H1 (cell line): Measurements from ENCODE around the gene TFPT. TPM values are rescaled to one million over a fixed set of nuclear protein-coding genes. Genes with fewer than 3 reads are reported as not detected.

Experiments used
- CTCF ChIA-PET: fragments of 300-600 bp; sonication (Branson Sonifier 250); formaldehyde crosslinking; loops from one replicate; lab custom pipeline; 2021; ENCODE audit not compliant: partially characterized antibody; lab: Charles Lee
- POLR2A ChIA-PET: fragments of 300-600 bp; sonication (Branson Sonifier 250); formaldehyde crosslinking; loops from one replicate; lab custom pipeline; 2021; ENCODE audit warnings: inconsistent platforms; ENCODE audit not compliant: partially characterized antibody; lab: Charles Lee
- DNase-seq, 2 experiments: peaks; one replicate each; pipeline versions ENCODE4 v3.0.0 to v3.0.0-alpha.2; 2010 to 2022; ENCODE audit warnings: low spot score in 2 of 2, low read depth in 1 of 2, mixed read lengths in 1 of 2
- FAIRE-seq: peaks from 2 replicates; lab custom pipeline; 2011; peaks lifted over from hg19 to GRCh38; lab: Jason Lieb, UNC
- H2AFZ ChIP-seq: 2 replicates; pipeline ENCODE4 v1.8.1; 2012; ENCODE audit warnings: low read length, inconsistent platforms
- H2AK5ac ChIP-seq: 2 replicates; pipeline ENCODE4 v1.6.1; 2013; ENCODE audit warnings: low read depth, low read length
- H2BK120ac ChIP-seq: replicated peaks from 2 replicates; pipeline ENCODE3; 2013; ENCODE audit warnings: low read depth, low read length, inconsistent platforms
- H2BK12ac ChIP-seq: 2 replicates; pipeline ENCODE4 v1.6.1; 2013; ENCODE audit warnings: low read depth, low read length
- H2BK15ac ChIP-seq: 2 replicates; pipeline ENCODE4 v1.6.1; 2013; ENCODE audit warnings: low read length
- H2BK20ac ChIP-seq: 2 replicates; pipeline ENCODE4 v1.6.1; 2013; ENCODE audit warnings: low read length
- H2BK5ac ChIP-seq: 2 replicates; pipeline ENCODE4 v1.6.1; 2013; ENCODE audit warnings: low read depth, low read length
- H3K14ac ChIP-seq: 2 replicates; pipeline ENCODE4 v1.6.1; 2013; ENCODE audit warnings: inconsistent platforms; ENCODE audit not compliant: insufficient read length
- H3K18ac ChIP-seq: 2 replicates; pipeline ENCODE4 v1.6.1; 2013; ENCODE audit warnings: low read length; ENCODE audit errors: extremely low read depth
- H3K23ac ChIP-seq: 2 replicates; pipeline ENCODE4 v1.6.1; 2013; ENCODE audit warnings: inconsistent platforms; ENCODE audit not compliant: insufficient read length
- H3K23me2 ChIP-seq: 2 replicates; pipeline ENCODE4 v1.6.1; 2013; ENCODE audit warnings: low read depth, low read length
- H3K27ac ChIP-seq: 2 replicates; pipeline ENCODE4 v1.6.1; 2011; ENCODE audit warnings: low read depth, low read length, inconsistent platforms
- H3K27me3 ChIP-seq, 4 experiments: replicated peaks in 1 of 4; 1 replicate in 1 of 4; 2 replicates in 3 of 4; pipeline versions ENCODE4 v1.6.1 to v1.8.1; 2011 to 2013; ENCODE audit warnings: low read length in 3 of 4, mild to moderate bottlenecking in 3 of 4, inconsistent platforms in 2 of 4, mixed read lengths in 2 of 4, moderate library complexity in 1 of 4; ENCODE audit not compliant: control insufficient read depth in 3 of 4, insufficient read depth in 3 of 4; ENCODE audit errors: extremely low read depth in 1 of 4
- H3K36me3 ChIP-seq, 4 experiments: 2 replicates each; pipeline versions ENCODE4 v1.6.1 to v1.8.1; 2011 to 2013; ENCODE audit warnings: mild to moderate bottlenecking in 4 of 4, low read length in 3 of 4, moderate library complexity in 2 of 4, control low read depth in 1 of 4, inconsistent platforms in 1 of 4; ENCODE audit not compliant: insufficient read depth in 4 of 4, control insufficient read depth in 2 of 4
- H3K4ac ChIP-seq: replicated peaks from 2 replicates; pipeline ENCODE3; 2013; ENCODE audit warnings: low read length, low read depth, mixed read lengths, inconsistent platforms; ENCODE audit not compliant: insufficient read length
- H3K4me1 ChIP-seq, 4 experiments: replicated peaks in 1 of 4; 1 replicate in 1 of 4; 2 replicates in 3 of 4; pipeline versions ENCODE4 v1.6.1 to v1.8.1; 2011 to 2013; ENCODE audit warnings: low read length in 3 of 4, inconsistent platforms in 2 of 4, mixed read lengths in 1 of 4; ENCODE audit not compliant: insufficient read depth in 4 of 4, control insufficient read depth in 3 of 4
- H3K4me2 ChIP-seq, 2 experiments: 2 replicates each; pipeline versions ENCODE4 v1.6.1 to v1.8.1; 2011 to 2013; ENCODE audit warnings: low read depth in 2 of 2, low read length in 2 of 2, control low read depth in 1 of 2, inconsistent platforms in 1 of 2, mild to moderate bottlenecking in 1 of 2; ENCODE audit not compliant: insufficient read depth in 1 of 2
- H3K4me3 ChIP-seq, 4 experiments: fragments of 200-600, 300-600 bp in 1 of 4; sonication (generic), shearing (Covaris generic), sonication (Bioruptor Twin) in 1 of 4; 2 replicates each; pipeline versions ENCODE4 v1.5.1 to v1.8.1; 2011 to 2016; ENCODE audit warnings: low read length in 4 of 4, low read depth in 3 of 4, control low read depth in 2 of 4, inconsistent platforms in 2 of 4, mild to moderate bottlenecking in 2 of 4, mixed read lengths in 1 of 4, moderate library complexity in 1 of 4; ENCODE audit not compliant: insufficient read depth in 2 of 4; ENCODE audit errors: extremely low read depth in 1 of 4
- H3K56ac ChIP-seq: replicated peaks from 2 replicates; pipeline ENCODE3; 2013; ENCODE audit warnings: low read depth, mild to moderate bottlenecking, mixed read lengths, low read length, inconsistent platforms; ENCODE audit not compliant: insufficient read length
- H3K79me1 ChIP-seq: 2 replicates; pipeline ENCODE4 v1.6.1; 2013; ENCODE audit warnings: low read depth, low read length, control low read depth
- H3K79me2 ChIP-seq, 2 experiments: 2 replicates each; pipeline versions ENCODE4 v1.6.1 to v1.8.1; 2012 to 2013; ENCODE audit warnings: low read length in 2 of 2, mild to moderate bottlenecking in 2 of 2, inconsistent platforms in 1 of 2; ENCODE audit not compliant: insufficient read depth in 2 of 2, control insufficient read depth in 1 of 2
- H3K9ac ChIP-seq, 4 experiments: replicated peaks in 1 of 4; 1 replicate in 1 of 4; 2 replicates in 3 of 4; pipeline versions ENCODE4 v1.6.1 to v1.8.1; 2011 to 2013; ENCODE audit warnings: low read depth in 3 of 4, low read length in 3 of 4, control low read depth in 2 of 4, mild to moderate bottlenecking in 2 of 4, moderate library complexity in 2 of 4, inconsistent platforms in 1 of 4; ENCODE audit errors: extremely low read depth in 1 of 4
- H3K9me3 ChIP-seq, 2 experiments: 2 replicates each; pipeline versions ENCODE4 v1.6.1 to v1.8.1; 2012 to 2013; ENCODE audit warnings: mild to moderate bottlenecking in 2 of 2, moderate library complexity in 2 of 2, control low read depth in 1 of 2, inconsistent platforms in 1 of 2, low read depth in 1 of 2, low read length in 1 of 2, mixed read lengths in 1 of 2; ENCODE audit not compliant: insufficient read depth in 2 of 2
- H4K20me1 ChIP-seq, 2 experiments: replicated peaks in 1 of 2; 2 replicates each; pipeline versions ENCODE3 to v1.8.1; 2011 to 2013; ENCODE audit warnings: inconsistent platforms in 2 of 2, low read length in 2 of 2, mild to moderate bottlenecking in 1 of 2; ENCODE audit not compliant: insufficient read depth in 2 of 2, control insufficient read depth in 1 of 2
- H4K5ac ChIP-seq: 2 replicates; pipeline ENCODE4 v1.6.1; 2013; ENCODE audit warnings: low read length, low read depth, mixed read lengths, inconsistent platforms; ENCODE audit not compliant: insufficient read length
- H4K8ac ChIP-seq: 2 replicates; pipeline ENCODE4 v1.8.0; 2013; ENCODE audit warnings: mild to moderate bottlenecking, moderate library complexity, low read length, inconsistent platforms; ENCODE audit not compliant: insufficient read depth; ENCODE audit errors: extremely low read depth
- H4K91ac ChIP-seq: replicated peaks from 2 replicates; pipeline ENCODE3; 2013; ENCODE audit warnings: low read length, mixed read lengths, inconsistent platforms; ENCODE audit not compliant: insufficient read length
- BCL11A ChIP-seq, 2 experiments: IDR thresholded peaks; one replicate each; pipeline ENCODE4 v1.6.1; 2011; ENCODE audit warnings: low read depth in 2 of 2, low read length in 2 of 2, mild to moderate bottlenecking in 2 of 2
- CEBPB ChIP-seq: IDR thresholded peaks from 2 replicates; pipeline ENCODE4 v1.6.1; 2012; ENCODE audit warnings: low read depth, low read length
- EP300 ChIP-seq, 2 experiments: IDR thresholded peaks; 1 replicate in 1 of 2; 2 replicates in 1 of 2; pipeline ENCODE4 v1.6.1; 2011 to 2012; ENCODE audit warnings: low read depth in 2 of 2, low read length in 2 of 2, mild to moderate bottlenecking in 2 of 2, borderline replicate concordance in 1 of 2, inconsistent platforms in 1 of 2, moderate library complexity in 1 of 2
- EZH2 ChIP-seq: fragments of 200-600 bp; sonication (generic); IDR thresholded peaks from 2 replicates; pipeline ENCODE4 v1.7.1; 2012; ENCODE audit warnings: low read depth, mild to moderate bottlenecking, moderate library complexity, low read length, inconsistent platforms; ENCODE audit not compliant: severe bottlenecking
- GABPA ChIP-seq: IDR thresholded peaks from 2 replicates; pipeline ENCODE4 v1.6.1; 2011; ENCODE audit warnings: mild to moderate bottlenecking, low read length, moderate library complexity, borderline replicate concordance; ENCODE audit not compliant: insufficient read depth
- NRF1 ChIP-seq: IDR thresholded peaks from 2 replicates; pipeline ENCODE4 v1.6.1; 2011; ENCODE audit warnings: mild to moderate bottlenecking, low read depth, low read length, improper control_type of control experiment
- PHF8 ChIP-seq: fragments of 200-600 bp; sonication (generic); conservative IDR thresholded peaks from 2 replicates; pipeline ENCODE4 v1.7.1; 2012; ENCODE audit warnings: low read depth, mild to moderate bottlenecking, inconsistent platforms, low read length, moderate library complexity
- SUZ12 ChIP-seq: fragments of 200-600 bp; sonication (generic); IDR thresholded peaks from 2 replicates; pipeline ENCODE4 v1.6.1; 2012; ENCODE audit warnings: mild to moderate bottlenecking, inconsistent platforms, low read length, moderate library complexity, mixed read lengths
- TAF1 ChIP-seq: IDR thresholded peaks from 2 replicates; pipeline ENCODE4 v1.6.1; 2011; ENCODE audit warnings: mild to moderate bottlenecking, low read depth, low read length
- USF2 ChIP-seq: IDR thresholded peaks from 2 replicates; pipeline ENCODE4 v1.6.1; 2011; ENCODE audit warnings: low read length, improper control_type of control experiment
- WGBS, 2 experiments: shearing (Covaris generic) in 1 of 2; methylation state at CpG; one replicate each; pipeline versions ENCODE4 v1.1.6 to v1.1.7; 2013 to 2015; ENCODE audit warnings: low lambda C conversion rate in 2 of 2, mixed read lengths in 2 of 2, inconsistent platforms in 1 of 2, low coverage in 1 of 2, missing lambda C conversion rate in 1 of 2; ENCODE audit not compliant: insufficient replicate concordance in 2 of 2, insufficient coverage in 1 of 2, insufficient read length in 1 of 2; ENCODE audit errors: extremely low coverage in 1 of 2, missing lambda C conversion rate in 1 of 2; 5-methylcytosine and 5-hydroxymethylcytosine counted together
- polyA plus RNA-seq, 7 experiments: library from polyadenylated mRNA; depleted of rRNA in 3 of 7; stranded (reverse) in 5 of 7; unstranded in 2 of 7; fragments of >200 nt in 5 of 7; fragments of 200-250 nt in 2 of 7; gene quantifications; 1 replicate in 5 of 7; 2 replicates in 1 of 7; 4 replicates in 1 of 7; pipeline versions ENCODE4 v1.2.1 to v1.2.3, GENCODE V29; 2011 to 2013; ENCODE audit warnings: missing spikeins in 2 of 7, mixed read lengths in 2 of 7
- total RNA-seq: library from RNA; stranded (reverse); fragmentation: NEBNext Ultra II Directional; extraction: Animal tissue kit (Norgen Biotek cat#: 25700); gene quantifications from 2 replicates; pipeline ENCODE4 v1.2.1, GENCODE V29; 2021

TFPT gene
- total and polyA plus RNA-seq, 2 of the 8 experiments (the other 6 are each of a cell fraction or from before 2014, with no cell fraction given) = 10.4 to 17.7 TPM

- H3K4me1 ChIP-seq = peaks cover 0 to 24% (median 11%) of the 10 kb centered on the region in 4 experiments; a peak in 6 of 7 replicates
- no peak overlapping the region for H4K91ac ChIP-seq
- peak overlapping the region; percentile 75; the same call in 1 of the 2 replicates for H4K8ac ChIP-seq
- no peak overlapping the region for H3K23ac ChIP-seq
- DNase-seq (peak in 1 of 2 experiments; percentile 58), FAIRE-seq (no peak)
- H3K79me2 ChIP-seq = no peaks in the 10 kb centered on the region
- peaks cover 10% of the 10 kb centered on the region for H3K79me1 ChIP-seq
- H3K4me2 ChIP-seq = peak overlapping the region; percentile 87 to 100
- POLR2A ChIA-PET = interaction anchor here (0.6 to 14.8 kb wide), 7 partner anchors 11 to 46 kb away, joined by 3 to 348 read pairs (median 11); partner anchors contain the start of genes CNOT3, MBOAT7, PRPF31 and RPS9
- H3K4ac ChIP-seq = no peak overlapping the region
- H2BK120ac ChIP-seq = no peak overlapping the region
- H3K4me3 ChIP-seq = peak overlapping the region; percentile 56 to 90 (median 84)
- H2AFZ ChIP-seq = peak overlapping the region; percentile 65
- H3K9ac ChIP-seq = peak overlapping the region in 3 of 4 experiments; percentile 77 to 84 (median 78); a peak in 6 of 7 replicates
- H3K9me3 ChIP-seq = no peaks in the 10 kb centered on the region
- H2BK15ac ChIP-seq = peak overlapping the region; percentile 97
- peaks cover 20% of the 10 kb centered on the region for H3K23me2 ChIP-seq
- CTCF ChIA-PET = interaction anchor here (0.8 to 2.1 kb wide), 5 partner anchors 10 to 51 kb away, joined by 3 to 8 read pairs (median 4); partner anchors contain the start of gene TMC4
- 6% methylated on average over 26 of the region's 28 CpGs; no CpG with 5 or more reads in 1 of the 2 experiments for WGBS, 2 experiments
- H2BK12ac ChIP-seq = 0 out of 2 replicates have a peak overlapping the region, but pooled peaks have one; percentile 62
- H2BK20ac ChIP-seq = no peak overlapping the region
- H2BK5ac ChIP-seq = peak overlapping the region; percentile 55; the same call in 1 of the 2 replicates
- no peak overlapping the region for H3K56ac ChIP-seq
- peak overlapping the region; percentile 59 for H3K27ac ChIP-seq
- peaks cover 0 to 18% of the 10 kb centered on the region in 2 experiments for H4K20me1 ChIP-seq
- H3K14ac ChIP-seq = no peak overlapping the region
- H3K27me3 ChIP-seq = peaks cover 0 to 9% (median 4%) of the 10 kb centered on the region in 4 experiments; a peak in 4 of 7 replicates
- peak overlapping the region; percentile 18 for H4K5ac ChIP-seq
- peaks cover 6 to 13% (median 9%) of the 10 kb centered on the region in 4 experiments; a peak in 7 of 8 replicates for H3K36me3 ChIP-seq
- H3K18ac ChIP-seq = no peak overlapping the region; the same call in 1 of the 2 replicates
- H2AK5ac ChIP-seq = no peak overlapping the region
- TF ChIP-seq EZH2 (no peak), TAF1 (0 out of 2 replicates have a peak, but pooled peaks have one; percentile 5), BCL11A (IDR thresholded peaks at IDR 0.05; ENCODE audit: low read depth in 2 of 2, low read length in 2 of 2) (no peak), SUZ12 (no peak), EP300 (IDR thresholded peaks at IDR 0.05; ENCODE audit: borderline replicate concordance in 1 of 2, low read depth in 2 of 2, low read length in 2 of 2) (no peak), CEBPB (no peak), NRF1 (no peak), USF2 (no peak), PHF8 (peak; percentile 47; the same call in 1 of the 2 replicates), GABPA (no peak)
Measured at GRCh38 chr19:54160182-54160811, 44.8 kb upstream of the TFPT start.
